SK-N-MC (cell line): ENCODE measurements around the gene NUDT3.

Source experiments
- EZH2 ChIP-seq: fragments of 200-600 bp; sonication (generic); IDR thresholded peaks from one replicate; pipeline ENCODE4 v1.6.1; 2017; ENCODE audit warnings: antibody characterized with exemption
- POLR2AphosphoS5 ChIP-seq: IDR thresholded peaks from 2 replicates; pipeline ENCODE4 v1.6.1; 2012; ENCODE audit warnings: mild to moderate bottlenecking, low read depth, low read length, borderline replicate concordance

- TF ChIP-seq POLR2AphosphoS5 (no peak), EZH2 (no peak)
Observed at GRCh38 chr6:34338377-34338776, 54.1 kb downstream of the NUDT3 start.
